HG03442 (cell line): Measurements from ENCODE around the gene GFRA1.
"Not testable (repeated sequence)": the region's sequence is repeated elsewhere in the genome, so short reads cannot be mapped to it uniquely, and the experiment has no call there.

ENCODE experiments used
- ATAC-seq: cut with Tn5 transposase; IDR thresholded peaks from one replicate; pipeline ENCODE4 v1.9.1; 2021; ENCODE audit warnings: mild to moderate bottlenecking, moderate library complexity; ENCODE audit not compliant: unreplicated experiment

Gene GFRA1

DNA sequence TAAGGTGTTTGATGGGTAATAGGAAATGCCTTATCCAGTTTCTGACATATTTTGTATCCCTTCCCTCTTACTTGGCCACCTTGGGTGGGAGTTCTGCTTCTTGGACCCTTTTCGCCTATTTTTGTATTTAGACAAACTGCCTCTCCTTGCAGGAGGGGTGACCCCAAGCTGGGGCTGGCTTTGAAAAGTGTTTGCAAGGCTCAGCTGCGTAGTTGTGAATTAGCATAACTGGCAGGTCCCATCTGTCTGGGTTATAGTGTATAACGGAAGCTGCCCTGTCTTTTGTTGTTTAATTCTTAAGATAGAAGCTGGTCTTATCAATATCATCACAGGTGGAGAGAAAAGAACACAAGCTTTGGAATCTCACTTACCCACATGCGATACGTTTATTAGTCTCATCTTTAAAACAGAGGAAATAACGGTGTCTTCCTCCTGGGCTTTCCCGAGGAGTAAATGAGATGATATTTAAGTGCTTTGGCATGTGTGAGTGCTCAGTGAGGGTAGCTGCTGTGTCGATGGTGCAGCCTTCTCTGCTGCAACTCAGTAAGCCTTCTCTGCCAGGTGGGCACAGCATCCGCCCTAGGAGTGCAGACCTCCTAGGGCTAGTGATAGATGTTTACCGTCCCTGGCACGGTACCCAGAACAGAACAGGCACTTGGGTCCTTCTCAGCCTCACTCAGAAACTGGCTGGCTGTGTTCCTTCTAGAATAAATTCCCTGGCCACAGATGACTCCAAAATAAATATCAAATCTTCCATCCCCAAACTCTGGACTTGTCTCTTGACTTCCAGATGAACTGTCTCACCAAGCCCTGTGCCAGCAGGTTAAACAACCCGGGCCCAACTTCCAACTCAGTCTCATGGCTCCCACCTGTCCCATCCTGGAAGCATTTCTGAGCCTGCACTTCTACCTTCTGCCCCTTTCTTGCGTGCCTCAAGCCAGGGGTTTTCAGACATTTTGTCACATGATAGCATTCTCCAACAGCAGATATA is 227.3 kb downstream of the GFRA1 start:
- no peak for ATAC-seq

DNA sequence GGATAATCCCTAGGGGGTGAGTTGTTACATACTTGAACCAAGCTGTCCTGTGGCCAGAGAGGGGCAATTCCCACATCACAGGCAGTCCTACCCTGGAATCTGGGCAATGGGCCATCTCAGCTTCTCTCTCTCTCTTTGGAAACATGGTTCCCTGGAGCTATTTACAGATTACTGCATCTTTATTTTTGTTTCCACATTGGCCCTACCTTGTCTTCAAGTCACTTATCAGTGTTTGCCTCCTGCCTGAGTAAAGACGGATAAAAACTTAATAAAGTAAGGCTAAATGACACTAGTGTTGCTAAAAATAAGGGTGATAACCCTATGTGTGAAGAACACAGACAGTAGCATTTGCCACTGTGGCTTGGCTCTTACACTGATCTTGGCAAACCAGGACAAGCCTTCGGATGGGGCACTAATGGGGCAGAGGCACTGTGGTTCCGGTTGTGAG is 228.2 kb downstream of the GFRA1 start:
- ATAC-seq: no peak

DNA sequence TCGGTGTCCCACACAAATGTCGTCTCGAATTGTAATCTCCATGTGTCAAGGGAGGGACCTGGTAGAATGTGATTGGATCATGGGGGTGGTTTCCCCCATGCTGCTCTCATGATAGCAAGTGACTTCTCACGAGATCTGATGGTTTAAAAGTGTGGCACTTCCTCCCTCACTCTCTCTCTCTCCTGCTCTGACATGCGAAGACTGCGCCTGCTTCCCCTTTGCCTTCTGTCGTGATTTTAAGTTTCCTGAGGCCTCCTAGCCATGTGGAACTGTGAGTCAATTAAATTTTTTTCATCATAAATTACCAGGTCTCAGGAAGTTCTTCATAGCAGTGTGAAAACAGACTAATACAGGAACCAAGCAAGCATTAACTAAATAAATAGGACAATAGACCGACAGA is 229.1 kb downstream of the GFRA1 start:
- ATAC-seq: no peak

DNA sequence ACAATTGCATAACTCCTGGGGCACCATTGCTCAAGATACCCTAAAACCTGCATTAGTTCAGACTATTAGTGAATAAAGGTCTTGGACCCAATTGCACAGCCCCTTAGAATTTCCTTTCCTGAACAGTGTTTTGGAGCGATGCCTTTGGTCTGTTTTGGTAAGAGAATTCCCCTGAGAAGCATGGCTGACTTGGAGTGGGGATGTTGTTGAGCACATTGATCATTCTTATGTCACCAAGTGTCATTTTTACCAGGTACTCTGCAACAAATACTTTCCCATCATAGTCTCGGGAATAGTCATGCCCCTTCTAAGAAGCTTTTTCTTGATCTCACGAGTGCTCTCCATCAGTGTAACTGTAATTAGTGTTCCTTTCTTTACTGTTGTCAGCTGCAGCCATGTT is 229.7 kb downstream of the GFRA1 start:
- ATAC-seq: no peak

DNA sequence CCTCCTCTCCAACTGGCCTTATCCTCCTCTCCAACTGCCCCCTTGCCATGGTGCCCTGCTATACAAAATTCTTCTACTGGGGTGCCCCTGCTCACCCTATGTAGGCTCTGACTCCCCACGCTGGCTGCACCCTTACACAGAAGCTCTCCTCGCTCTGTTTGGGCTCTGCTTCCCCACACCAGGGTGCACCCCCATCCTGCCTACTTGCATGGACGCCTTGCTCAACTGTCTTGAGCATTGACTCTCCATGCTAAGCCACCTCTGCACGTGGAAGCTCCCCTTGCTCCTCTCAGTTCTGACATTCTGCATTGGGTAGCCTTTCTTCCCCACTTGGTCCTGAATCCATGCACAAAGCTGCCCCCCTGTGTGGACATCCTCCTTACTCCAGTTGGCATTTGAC is 231.1 kb downstream of the GFRA1 start:
- no peak for ATAC-seq

DNA sequence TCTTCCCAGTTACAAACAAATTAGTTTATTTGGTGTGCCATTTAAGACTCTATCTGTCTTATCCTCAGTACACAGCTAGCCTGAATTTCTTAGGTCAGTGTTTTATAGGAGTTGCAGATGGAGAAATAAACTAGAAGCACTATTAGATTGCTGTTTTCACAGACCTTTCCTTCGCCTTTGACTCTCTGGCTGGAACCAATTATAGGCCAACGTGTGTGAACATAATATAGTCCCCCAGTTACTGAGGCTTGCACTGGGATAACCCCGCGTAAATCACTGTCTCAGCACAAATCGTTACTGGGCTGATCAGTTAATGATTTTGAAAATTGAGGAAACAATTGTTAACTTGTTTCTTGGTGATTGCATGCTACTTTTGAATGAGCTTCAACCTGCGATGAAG is 233.4 kb downstream of the GFRA1 start:
- no peak for ATAC-seq

DNA sequence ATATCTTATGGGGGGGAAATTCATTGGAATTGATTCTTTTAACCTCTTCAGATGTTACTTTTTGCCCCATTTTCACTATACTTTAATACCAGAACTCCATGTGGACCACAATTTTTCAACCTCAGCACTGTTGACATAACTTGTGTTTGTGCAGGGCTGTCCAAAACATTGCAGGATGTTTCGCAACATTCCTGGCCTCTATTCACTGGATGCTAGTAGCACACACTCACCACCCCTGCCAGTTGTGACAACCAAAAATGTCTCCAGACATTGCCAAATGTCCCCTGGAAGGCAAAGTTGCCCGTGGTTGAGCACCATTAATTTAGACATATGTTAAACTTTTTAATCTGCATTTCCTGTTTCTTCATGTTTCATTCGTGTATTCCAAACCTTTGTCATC is 234.7 kb downstream of the GFRA1 start:
- no peak for ATAC-seq

DNA sequence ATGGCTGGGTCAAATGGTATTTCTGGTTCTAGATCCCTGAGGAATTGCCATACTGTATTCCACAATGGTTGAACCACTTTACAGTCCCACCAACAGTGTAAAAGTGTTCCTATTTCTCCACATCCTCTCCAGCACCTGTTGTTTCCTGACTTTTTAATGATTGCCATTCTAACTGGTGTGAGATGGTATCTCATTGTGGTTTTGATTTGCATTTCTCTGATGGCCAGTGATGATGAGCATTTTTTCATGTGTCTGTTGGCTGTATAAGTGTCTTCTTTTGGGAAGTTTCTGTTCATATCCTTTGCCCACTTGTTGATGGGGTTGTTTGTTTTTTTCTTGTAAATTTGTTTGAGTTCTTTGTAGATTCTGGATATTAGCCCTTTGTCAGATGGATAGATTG is 237.6 kb downstream of the GFRA1 start:
- not testable (repeated sequence) for ATAC-seq

DNA sequence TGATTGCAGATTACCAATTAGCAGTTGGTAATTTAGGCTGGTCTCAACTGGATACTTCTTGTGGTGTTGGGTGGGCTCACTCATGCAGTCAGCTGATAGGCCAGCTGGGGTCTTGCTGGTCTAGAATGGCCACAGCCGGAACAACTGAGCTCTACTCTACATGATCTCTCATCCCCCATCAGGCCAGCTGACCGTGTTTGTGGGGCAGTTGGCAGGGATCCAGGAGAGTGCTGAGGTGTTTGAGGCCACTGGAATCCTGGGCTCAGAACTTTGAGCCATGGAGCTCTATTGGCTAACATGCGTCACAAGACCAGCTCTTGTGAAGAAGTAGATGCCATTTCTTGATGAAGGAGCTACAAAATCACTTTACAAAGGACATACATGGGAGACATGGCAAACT is 242.4 kb downstream of the GFRA1 start:
- ATAC-seq: no peak

DNA sequence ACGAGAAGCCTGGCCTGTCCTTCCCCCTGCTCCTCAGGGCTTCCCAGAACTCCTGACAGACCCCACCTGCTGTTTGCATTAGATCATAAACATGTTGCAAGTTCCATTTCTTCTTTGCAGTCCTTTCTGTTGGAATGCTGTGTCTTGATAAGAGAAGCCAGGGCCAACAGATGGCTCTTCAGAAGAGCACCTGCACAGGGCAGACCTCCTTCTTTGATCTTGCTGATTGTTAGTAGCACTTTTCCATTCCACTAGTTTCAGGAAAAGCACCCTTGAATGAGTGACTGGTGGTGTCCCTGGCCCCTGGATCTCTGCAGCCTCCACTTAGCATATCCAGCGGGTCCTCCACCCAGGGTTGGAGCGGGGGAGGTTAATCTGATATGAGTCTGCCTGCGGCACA is 243.2 kb downstream of the GFRA1 start:
- ATAC-seq: no peak

DNA sequence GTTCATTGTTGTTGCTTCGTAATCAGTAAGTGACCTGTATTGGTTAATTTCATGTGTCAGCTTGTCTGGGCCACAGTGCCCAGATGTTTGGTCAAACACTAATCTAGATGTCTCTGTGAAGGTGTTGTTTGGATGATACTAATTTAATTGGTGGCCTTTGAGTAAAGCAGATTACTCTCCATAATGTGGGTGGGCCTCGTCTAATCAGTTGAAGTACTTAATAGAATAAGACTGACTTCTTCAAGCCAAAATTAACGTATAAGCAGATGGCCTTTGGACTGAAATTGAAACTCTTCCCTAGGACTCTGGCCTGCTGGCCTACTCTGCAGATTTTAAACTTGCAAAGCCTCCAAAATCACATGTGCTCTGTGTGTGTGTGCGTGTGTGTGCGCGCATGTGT is 245.7 kb downstream of the GFRA1 start:
- ATAC-seq: no peak

DNA sequence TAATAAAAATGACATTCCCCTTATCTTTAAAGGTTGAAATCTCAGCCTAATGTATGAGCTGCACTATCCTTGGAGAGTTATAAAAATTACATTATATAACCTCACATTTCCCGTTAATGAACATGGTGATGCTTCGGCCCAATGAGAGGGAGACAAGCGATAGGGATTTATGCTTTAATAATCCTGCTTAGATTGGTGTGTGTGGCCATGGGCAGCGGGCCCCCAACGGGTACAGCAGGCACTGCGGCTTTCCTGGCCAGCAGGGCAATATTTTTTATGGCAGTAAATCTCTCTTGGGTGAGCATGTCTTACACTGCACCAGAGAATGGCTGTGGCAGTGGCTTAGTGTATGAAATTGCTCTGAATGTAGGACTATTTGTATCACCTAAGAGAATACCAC is 246.3 kb downstream of the GFRA1 start:
- no peak for ATAC-seq

DNA sequence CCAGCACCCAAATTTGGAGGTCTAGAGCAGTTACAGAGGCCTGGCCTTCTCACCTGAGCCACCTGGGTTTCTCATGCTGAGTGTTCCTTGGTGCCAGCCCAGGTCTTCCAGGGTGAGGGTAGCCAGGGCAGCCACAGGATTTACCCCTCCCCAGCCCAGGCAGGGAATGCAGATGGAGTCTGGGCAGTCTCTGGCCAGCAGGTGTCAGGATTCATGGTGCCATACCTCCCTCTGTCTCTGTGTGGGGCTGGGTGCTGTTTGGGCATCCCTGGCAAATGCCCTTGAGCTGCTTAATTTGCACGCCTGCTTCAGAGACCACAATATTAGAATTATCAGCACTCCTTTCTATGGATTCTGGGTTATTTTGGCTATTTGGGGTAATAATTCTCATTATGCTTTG is 246.7 kb downstream of the GFRA1 start:
- no peak for ATAC-seq

DNA sequence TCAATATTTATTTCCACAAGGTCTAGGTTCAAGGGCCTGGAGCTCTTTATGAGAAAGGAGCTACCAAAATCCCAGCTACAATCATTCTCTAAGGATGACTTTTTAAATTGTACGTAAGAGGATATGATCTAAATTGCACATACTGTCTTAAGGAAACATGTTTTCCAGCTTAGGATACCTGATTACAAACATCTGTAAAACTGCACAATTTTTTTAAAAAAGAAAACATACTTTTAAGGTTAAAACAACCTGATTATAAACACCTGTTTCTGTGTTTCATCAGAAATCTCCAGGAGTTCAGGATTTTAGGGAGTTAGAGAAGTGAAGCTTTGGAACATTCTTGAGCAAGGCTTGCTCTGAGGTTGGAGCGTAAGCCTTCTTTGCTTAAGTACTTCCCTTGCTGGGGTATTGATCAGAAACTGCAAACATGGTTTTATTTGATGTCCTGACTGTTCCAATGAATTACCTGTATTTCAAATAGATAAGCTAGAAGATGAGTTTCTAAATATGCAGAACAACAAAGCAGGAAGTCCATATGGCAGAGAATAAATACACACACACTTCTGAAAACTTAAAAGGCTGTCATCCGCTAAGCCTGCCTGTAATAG is 248.6 kb downstream of the GFRA1 start:
- ATAC-seq: no peak

DNA sequence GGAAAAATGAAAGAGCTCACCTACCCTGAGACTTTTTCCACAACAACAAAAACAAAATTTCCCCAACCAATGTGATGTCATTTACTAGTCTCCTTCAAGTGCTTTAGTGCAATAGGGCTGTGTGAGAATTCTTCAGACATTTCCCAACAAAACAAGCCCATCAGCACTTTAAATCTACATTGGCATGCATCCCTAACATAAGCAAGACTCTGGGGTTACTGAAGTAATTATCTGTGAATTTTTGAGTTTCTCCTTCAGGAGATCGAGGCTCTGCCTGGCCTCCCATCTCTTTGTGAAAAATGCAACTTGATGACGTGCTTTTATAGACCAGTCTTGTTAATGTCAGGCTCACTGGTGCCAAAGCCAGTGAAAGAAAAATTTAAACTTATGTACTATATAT is 255.6 kb downstream of the GFRA1 start:
- ATAC-seq: no peak

DNA sequence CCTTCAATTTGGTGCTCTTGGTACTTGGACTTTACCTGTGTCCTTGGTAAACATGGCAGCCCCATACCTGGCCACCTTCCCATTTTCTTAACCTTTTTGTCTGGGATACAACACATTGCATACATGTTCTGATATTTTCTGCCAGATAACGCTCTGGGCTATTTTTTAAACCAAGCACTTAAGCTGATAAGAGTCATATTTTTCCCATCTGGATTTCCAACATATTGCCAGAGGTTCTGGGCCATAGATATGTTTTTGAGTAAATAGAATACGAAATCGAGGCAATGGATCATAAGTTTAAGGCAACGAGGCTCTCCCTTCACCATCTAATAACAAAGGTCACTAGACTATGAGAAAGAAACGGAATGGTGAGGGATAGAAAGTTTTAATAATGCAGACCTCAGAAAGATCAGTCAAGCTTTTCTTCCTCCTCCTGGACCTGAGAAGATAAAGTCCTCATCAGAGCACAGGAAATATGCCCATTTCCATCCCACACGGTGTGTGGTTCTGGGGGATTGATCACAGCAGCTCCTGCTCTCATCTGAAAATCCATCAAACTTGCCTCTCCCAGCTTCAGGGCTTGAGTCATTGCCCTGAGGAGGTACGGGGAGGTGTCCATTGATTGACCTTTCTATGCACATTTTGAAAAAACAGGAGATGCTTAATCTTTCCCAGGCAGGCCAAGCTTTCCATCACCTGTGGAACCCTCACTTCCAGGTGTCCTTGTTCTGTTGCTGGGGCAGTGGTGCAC is 257.2 kb downstream of the GFRA1 start:
- ATAC-seq: no peak

DNA sequence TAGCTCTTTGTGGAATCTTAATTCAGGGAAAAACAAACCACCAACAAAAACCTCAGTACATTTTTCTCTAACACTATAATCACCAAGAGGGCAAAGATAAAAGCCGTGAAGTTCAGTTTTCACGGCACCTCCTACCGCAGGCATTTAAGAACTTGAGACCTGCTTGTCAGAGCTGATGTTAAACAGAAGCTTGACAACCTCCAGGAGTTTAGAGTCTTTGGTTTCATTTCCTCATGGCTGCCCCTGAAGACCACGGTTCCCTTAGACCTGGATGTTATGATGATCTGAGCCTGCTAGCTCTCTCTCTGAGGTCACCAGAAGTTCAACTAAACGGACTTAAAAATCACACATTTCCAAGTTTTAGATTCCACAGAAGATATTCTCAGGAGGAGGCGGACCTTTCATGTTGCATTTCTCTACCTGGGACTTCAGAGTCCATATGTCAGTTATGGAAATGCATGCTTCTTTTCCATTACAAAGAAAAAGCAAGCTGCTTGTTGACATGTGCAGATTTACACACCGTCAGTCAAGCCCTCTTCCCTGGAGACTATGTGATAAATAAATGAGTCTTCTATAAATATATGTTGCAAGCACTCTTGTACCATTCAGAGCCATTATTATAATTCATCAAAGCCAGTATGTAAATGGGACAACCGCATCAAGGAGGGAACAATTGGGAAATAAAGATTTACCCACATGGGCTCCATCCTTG is 258.0 kb downstream of the GFRA1 start:
- ATAC-seq: peak; percentile 71

DNA sequence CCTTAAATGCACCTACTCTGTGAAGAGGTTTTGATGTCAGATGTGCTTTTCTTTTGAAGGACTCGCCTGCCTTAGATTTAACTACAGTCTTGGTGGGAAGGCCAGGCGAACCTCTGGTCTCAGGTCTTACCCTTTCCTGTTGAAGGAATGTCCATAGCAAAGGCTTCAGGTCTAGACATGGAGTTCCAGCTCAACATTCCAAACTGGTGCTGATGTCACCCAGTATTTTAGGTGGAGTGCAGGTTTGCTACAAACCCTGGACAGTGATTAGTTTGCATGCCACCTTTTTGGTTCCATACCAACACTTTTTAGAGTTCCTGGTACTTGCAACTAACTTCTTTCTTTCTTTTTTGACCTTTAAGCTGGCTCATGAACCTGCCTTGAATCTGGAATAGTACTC is 258.7 kb downstream of the GFRA1 start:
- ATAC-seq: no peak

DNA sequence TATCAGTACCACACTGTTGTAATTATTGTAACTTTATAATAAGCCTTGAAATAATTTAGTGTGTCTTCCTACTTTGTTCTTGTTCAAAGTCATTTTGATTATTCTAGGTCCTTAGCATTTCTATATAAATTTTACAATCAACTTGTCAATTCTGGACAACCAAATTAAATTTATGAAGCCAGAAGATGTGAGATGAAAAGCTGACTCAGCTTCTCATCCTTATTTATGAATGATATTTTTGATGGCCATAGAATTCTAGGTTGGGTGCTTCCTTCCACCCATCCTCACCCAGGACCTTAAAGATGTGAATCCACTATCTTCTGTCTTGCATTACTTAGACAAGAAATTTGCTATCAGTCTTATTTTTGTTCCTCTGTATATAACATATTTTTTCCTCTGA is 261.1 kb downstream of the GFRA1 start:
- ATAC-seq: no peak

DNA sequence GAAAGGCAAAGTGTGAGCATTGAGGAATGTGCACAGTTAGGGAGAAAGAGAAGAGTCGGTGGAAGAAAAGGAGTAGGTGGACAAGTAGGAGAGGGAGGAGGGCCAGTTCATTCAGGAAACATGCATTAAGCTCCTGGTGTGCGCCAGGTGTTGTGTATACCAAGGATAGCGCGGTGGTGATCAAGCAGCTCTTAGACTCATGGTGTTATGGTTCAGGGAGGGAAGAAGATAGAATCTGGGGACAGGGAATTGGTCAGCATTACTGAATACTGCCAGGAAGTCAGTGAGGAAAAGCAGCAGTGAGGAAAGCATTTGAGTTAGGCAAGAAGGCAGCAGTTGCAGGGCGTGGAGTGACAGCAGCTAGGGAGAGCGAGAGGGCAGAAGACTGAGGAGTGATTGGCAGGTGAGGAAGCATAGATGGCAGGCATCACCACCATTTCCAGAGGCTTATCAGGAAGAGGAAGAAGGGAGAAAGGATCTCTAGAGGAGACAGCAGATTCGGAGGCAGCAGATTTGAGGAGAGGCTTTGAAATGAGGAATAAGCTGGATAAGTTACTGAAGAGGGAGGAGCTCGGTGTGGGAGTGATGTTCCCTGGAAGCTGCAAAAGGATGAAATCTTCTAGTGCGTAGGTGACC is 265.6 kb downstream of the GFRA1 start:
- no peak for ATAC-seq
